RCC 7860 (cell line): ENCODE results near the gene HYPK.
"Not testable (repeated sequence)": the region's sequence is repeated elsewhere in the genome, so short reads cannot be mapped to it uniquely, and the experiment has no call there.

Experiments used
- DNase-seq: peaks from one replicate; pipeline ENCODE4 v3.0.0-alpha.2; 2015; ENCODE audit warnings: low spot score
- FAIRE-seq: peaks from 2 replicates; lab custom pipeline; 2012; peaks lifted over from hg19 to GRCh38; lab: Jason Lieb, UNC

Gene HYPK

DNA sequence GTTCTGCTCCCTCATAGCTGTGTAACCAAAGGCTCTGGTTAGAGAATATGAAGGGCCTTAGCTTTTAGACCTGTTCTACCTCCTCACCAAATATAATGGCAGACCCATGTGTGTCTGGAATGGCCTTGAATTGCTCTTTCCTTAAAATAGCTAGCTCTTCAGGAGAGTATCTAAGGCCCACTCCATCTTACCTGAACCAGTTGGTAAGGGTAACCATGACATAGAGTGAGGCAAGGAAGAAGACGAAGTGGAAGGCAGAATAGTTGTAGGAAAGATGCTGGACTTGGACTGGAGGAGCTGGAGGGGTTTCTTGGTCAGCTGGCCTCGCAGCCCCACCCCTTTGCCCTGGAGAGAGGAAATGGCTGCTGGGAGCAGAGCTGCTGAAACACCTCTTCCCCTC, 5.2 kb upstream of the HYPK start:
- FAIRE-seq (no peak), DNase-seq (no peak)

DNA sequence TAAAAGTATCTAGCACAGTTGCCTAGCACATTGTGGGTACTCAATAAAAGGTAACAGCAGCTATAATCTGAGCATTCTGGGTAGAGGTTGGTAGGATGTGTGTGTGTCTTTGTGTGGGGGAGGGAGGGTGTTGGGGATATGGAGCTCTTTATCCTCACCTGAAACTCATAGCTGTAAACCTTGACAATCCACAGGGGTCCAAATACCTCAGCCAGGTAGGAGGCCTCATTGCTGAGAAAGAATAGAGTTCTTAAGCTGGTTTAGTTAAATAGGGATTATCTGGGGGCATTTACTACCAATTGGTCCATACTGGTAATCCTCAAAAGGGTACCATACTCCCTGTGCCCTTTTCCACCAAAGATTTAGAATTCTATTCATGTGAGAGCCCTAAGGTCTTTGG, 4.4 kb upstream of the HYPK start:
- FAIRE-seq = no peak
- DNase-seq = no peak

- FAIRE-seq = no peak
Measured at GRCh38 chr15:43796566-43796965, 3.8 kb upstream of the HYPK start.

DNA sequence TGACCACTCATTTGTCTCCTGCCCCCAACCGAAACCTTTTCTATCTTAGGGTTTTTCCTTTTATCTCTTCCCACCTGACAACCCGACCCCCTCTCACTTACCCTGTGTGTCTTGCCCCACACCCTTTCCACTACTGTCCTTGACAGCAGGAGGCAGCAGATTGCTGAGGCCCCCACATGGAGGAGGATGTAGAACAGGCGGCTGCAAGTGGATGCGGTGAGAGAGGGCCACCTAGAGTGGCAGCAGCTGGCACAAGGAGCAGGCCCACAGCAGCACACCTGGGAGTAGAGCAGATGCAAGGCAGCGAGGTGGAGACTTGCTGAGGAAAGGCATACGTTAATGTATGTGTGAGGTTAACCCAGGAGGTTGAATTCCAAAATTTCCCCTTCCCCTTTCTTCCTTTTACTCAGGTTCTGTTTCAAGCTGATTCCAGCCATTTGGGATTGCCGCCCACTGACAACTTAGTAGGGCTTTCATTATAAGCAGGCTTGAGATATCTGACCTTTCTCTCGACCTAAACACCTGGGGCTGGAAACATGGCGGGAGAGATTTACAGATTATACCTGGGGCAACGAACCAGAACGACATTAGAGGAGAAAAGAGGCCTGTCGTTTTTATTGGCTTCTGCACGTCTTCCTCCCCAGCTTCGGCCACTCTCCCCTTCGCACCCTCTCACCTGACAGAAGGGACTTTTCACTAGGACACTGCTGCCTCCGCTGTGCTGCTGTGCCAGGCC, 1.0 kb upstream of the HYPK start:
- DNase-seq (no peak), FAIRE-seq (no peak)

More at GRCh38 chr15:43796566-43796965, 3.8 kb upstream of the HYPK start:
- no peak for DNase-seq

GRCh38 chr15:43799945-43800285, 484 bp upstream of the HYPK start, which contains the start of gene SERINC4:
Gene SERINC4, minus strand, starts transcription at chr15:43800220. Its CDS starts 234 bp downstream, at chr15:43799986.
- FAIRE-seq = no peak
- no peak for DNase-seq

DNA sequence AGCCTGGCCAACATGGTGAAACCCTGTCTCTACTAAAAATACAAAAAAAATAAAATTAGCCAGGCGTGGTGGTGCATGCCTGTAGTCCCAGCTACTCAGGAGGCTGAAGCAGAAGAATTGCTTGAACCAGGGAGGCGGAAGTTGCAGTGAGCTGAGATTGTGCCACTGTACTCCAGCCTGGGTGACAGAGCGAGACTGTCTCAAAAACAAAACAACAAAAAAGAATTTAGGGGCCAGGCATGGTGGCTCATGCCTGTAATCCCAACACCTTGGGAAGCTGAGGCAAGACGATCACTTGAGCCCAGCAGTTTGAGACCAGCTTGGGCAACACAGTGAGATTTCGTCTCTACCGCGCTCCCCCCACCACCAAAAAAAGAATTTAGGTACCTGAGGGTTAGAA, 2.3 kb downstream of the HYPK start:
- FAIRE-seq, DNase-seq: not testable (repeated sequence)

DNA sequence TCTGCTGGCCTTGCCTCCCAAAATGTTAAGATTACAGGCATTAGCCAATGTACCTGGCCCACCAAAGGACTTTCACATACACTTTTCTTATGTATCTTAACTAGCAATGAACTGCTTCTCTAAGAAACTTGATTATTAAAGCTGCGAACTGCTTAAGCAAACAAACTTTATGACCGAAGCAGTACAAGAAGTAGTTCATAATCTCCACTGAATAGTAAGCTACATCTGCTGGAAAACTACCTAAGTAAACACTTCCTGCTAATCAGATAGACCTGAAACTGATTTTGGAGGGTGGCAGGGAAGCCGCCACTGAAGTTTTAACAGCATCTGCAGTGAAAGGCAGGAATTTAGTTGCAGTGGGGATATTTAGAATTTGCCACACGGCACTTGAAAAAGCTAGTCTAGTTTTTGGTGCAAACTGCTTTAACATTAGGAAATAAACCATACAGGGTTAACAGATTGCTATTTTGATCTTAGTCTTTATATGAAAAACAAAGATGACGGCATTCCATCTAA, 8.1 kb downstream of the HYPK start:
- FAIRE-seq (no peak), DNase-seq (no peak)

- no peak for FAIRE-seq
- no peak for DNase-seq
Measured at GRCh38 chr15:43808960-43809678, 8.7 kb downstream of the HYPK start.

DNA sequence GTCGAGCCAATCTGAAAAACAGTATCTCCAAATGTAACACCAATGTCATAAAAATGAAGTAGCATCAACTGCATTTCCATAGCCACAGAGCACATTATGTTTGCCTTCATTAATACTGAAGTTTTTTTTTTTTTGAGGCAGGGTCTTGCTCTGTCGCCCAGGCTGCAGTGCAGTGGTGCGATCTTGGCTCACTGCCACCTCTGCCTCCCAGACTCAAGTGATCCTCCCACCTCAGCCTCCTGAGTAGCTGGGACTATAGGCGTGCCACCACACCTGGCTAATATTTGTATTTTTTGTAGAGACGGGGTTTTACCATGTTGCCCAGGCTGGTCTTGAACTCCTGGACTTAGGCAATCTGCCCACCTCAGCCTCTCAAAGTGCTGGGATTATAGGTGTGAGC, 14.7 kb downstream of the HYPK start:
- FAIRE-seq, DNase-seq: not testable (repeated sequence)

DNA sequence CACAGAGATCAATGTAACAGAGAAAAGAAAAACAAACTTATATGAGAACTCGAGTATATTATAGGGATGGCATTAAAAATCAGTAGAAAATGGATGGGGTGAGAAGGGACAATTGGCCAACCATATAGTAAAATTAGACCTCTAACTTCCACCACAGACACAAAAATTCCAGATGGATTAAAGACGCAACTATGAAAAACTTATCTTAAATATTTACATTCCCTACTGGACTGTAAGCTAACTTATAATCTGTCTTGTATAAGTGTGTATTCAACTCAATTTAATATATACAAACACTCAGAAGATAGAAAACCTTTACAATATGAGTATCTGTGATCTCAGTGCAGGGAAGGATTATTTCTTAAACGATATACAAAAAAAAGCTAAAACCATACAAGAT, 21.1 kb downstream of the HYPK start:
- FAIRE-seq = no peak

DNA sequence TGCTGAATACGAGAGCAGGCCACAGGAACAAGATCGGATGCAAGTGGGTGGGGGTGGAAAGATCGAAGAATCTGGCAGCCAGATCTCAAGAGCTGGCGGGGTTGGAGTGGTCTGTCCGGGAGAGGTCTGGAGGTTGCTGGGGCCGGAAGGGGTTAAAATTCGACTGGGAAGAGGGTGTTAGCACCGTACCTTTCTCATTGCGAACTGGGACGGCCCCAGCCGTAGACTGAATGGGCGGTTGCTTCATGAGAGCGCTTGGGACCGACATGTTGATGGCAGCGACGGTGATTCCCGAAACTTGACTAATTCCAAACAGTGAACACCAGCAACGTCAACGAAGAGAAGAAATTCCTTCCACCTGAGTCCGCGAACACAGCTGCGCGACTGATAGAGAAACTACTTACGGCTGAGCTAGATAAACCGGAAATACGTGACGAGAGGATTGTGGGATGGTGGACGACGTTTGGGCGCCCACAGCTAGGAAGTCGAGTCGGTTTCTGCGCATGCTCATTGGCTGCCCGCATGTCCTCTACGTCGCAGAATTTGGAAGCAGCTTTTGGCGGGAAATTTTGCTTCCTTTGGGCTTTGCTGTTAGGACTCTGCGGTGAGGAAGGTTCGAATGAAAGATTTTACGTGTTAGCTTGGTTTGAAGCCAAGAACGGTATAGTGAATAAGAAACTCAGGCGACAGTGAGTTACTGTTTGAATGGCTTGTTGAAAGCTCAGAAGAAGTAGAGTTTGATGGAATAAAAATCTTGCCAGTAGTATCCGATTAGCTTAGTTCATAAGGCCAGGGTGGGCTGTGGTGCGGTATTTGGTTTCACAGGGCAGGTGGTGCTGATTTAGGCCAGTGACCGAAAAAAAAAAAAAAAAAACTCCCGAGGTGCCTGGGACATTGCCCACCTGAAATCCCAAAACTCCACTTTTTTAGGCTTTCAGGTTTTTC, 24.2 kb downstream of the HYPK start, which contains the start of gene MFAP1:
TSS of gene MFAP1 (minus strand) at position 389 of the 945 bp plus-strand sequence. CDS start at position 268, 121 bp downstream.
- FAIRE-seq (peak; percentile 84), DNase-seq (peak; percentile 95)

More for the DNA sequence above, 21.1 kb downstream of the HYPK start:
- DNase-seq = no peak

DNA sequence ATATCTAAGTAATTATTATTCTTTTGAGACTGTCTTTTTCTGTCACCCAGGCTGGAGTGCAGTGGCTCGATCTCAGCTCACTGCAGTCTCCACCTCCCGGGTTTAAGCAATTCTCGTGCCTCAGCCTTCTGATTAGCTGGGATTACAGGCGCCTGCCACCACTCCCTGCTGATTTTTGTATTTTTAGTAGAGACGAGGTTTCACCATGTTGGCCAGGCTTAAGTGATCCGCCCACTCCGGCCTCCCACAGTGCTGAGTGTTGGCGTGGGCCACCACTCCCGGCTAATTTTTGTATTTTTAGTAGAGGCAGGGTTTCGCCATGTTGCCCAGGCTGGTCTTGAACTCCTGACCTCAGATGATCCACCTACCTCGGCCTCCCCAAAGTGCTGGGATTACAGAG, 24.9 kb downstream of the HYPK start:
- DNase-seq, FAIRE-seq: not testable (repeated sequence)

DNA sequence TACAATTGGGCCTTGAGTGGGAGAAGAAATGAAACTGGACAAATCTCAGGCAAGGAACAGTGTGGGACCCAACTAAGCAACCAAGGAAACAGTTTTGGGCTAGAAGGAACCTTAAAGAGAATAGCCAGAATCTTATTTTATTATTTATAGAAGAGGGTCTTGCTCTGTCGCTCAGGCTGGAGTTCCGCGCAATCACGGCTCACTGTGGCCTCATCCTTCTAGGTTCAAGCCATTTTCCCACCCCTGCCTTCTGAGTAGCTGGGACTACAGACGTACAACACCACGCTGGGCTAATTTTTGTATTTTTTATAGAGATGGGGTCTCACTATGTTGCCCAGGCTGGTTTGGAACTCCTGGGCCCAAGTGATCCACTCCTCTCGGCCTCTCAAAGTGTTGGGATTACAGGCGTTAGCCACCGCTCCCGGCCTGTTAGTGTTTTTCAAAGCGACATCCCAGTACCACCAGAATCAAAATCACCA, 25.7 kb downstream of the HYPK start:
- DNase-seq (no peak), FAIRE-seq (no peak)

- DNase-seq (peak; percentile 74), FAIRE-seq (no peak)
Measured at GRCh38 chr15:43826508-43827341, 26.3 kb downstream of the HYPK start, which contains the start of gene WDR76. Gene WDR76, plus strand, starts transcription at chr15:43827002. Its CDS starts 31 bp downstream, at chr15:43827033.

DNA sequence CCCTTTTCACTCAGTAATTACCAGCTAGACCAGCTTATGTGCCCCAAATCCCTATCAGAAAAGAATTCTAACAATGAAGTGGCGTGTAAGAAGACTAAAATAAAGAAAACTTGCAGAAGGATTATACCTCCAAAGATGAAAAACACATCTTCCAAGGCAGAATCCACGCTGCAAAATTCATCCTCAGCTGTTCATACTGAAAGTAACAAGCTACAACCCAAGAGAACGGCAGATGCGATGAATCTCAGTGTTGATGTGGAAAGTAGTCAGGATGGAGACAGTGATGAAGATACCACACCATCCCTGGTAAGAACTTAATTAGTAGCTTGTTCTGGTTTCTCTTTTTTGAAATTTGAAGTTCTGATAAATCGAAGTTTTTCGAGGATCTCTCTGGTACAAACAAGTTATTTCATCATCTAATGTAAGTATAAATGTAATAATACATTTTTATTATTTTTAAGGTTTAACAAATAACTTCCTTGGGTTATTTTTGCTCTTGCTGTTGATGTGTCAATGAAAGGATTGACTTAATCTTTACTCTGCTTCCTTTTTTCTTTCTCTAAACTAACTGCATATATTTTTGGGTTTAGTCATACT, 27.8 kb downstream of the HYPK start:
- DNase-seq (no peak), FAIRE-seq (no peak)

GRCh38 chr15:43829951-43830540, 29.6 kb downstream of the HYPK start:
- not testable (repeated sequence) for DNase-seq, FAIRE-seq

GRCh38 chr15:43830691-43831275, 30.4 kb downstream of the HYPK start:
- DNase-seq, FAIRE-seq: not testable (repeated sequence)

- FAIRE-seq = not testable (repeated sequence)
Measured at GRCh38 chr15:43831519-43832052, 31.2 kb downstream of the HYPK start.

More at GRCh38 chr15:43831519-43832052, 31.2 kb downstream of the HYPK start:
- DNase-seq = not testable (repeated sequence)
